A673 (cell line): ENCODE results near the gene TNFRSF4. TPM values are rescaled to one million over a fixed set of nuclear protein-coding genes. Genes with fewer than 3 reads are reported as not detected.

ENCODE experiments used
- BruUV-seq: library from RNA; stranded (reverse); fragments of 400-500 nt; replicated peaks from 2 replicates; lab custom pipeline; 2021; lab: Mats Ljungman, UMichigan
- CTCF ChIA-PET: fragments of 300-600 bp; sonication (Branson Sonifier 250); formaldehyde crosslinking; loops from one replicate; lab custom pipeline; 2022; ENCODE audit warnings: antibody characterized with exemption; lab: Charles Lee
- POLR2A ChIA-PET: fragments of 300-600 bp; sonication (Branson Sonifier 250); formaldehyde crosslinking; loops from one replicate; lab custom pipeline; 2022; ENCODE audit warnings: antibody characterized with exemption; ENCODE audit not compliant: low non-redundant PET; lab: Charles Lee
- DNase-seq: peaks from one replicate; pipeline ENCODE4 v3.0.0-alpha.2; 2015; ENCODE audit warnings: low spot score
- H3K27ac ChIP-seq: fragments of 200-600 bp; sonication (generic); 2 replicates; pipeline ENCODE4 v1.5.1; 2016; ENCODE audit warnings: mixed run types, low read depth, mild to moderate bottlenecking, mixed read lengths, antibody characterized with exemption, low read length; ENCODE audit not compliant: poor library complexity, severe bottlenecking
- H3K27me3 ChIP-seq: fragments of 200-600 bp; sonication (generic); replicated peaks from 2 replicates; pipeline ENCODE4 v1.6.1; 2017; ENCODE audit warnings: mixed run types, low read depth, mild to moderate bottlenecking, mixed read lengths, antibody characterized with exemption, low read length; ENCODE audit not compliant: insufficient read depth, poor library complexity
- H3K36me3 ChIP-seq: fragments of 200-600 bp; sonication (generic); 2 replicates; pipeline ENCODE4 v1.6.1; 2016; ENCODE audit warnings: mixed run types, mild to moderate bottlenecking, mixed read lengths, antibody characterized with exemption, low read length; ENCODE audit not compliant: insufficient read depth, poor library complexity, severe bottlenecking
- H3K4me1 ChIP-seq: fragments of 200-600 bp; sonication (generic); 2 replicates; pipeline ENCODE4 v1.6.1; 2017; ENCODE audit warnings: mixed run types, mild to moderate bottlenecking, mixed read lengths, antibody characterized with exemption, low read length; ENCODE audit not compliant: insufficient read depth, poor library complexity, severe bottlenecking
- H3K4me3 ChIP-seq: fragments of 200-600 bp; sonication (generic); 2 replicates; pipeline ENCODE4 v1.5.1; 2016; ENCODE audit warnings: low read depth, mixed run types, mild to moderate bottlenecking, mixed read lengths, low read length; ENCODE audit not compliant: poor library complexity, severe bottlenecking
- H3K9me3 ChIP-seq: fragments of 200-600 bp; sonication (generic); 2 replicates; pipeline ENCODE4 v1.6.1; 2016; ENCODE audit warnings: mixed run types, low read depth, mild to moderate bottlenecking, mixed read lengths, antibody characterized with exemption, low read length; ENCODE audit not compliant: poor library complexity, severe bottlenecking
- CTCF ChIP-seq: fragments of 300-800, 200-600 bp; sonication (generic); conservative IDR thresholded peaks from 2 replicates; pipeline ENCODE4 v1.5.1; 2017; ENCODE audit warnings: low read depth, mild to moderate bottlenecking, antibody characterized with exemption, low read length, moderate library complexity, mixed read lengths
- EZH2 ChIP-seq: fragments of 200-600 bp; sonication (generic); IDR thresholded peaks from 2 replicates; pipeline ENCODE4 v1.6.1; 2017; ENCODE audit warnings: borderline replicate concordance, low read depth, mild to moderate bottlenecking, mixed read lengths, antibody characterized with exemption, low read length; ENCODE audit not compliant: poor library complexity, severe bottlenecking
- intact Hi-C: fragments of 100-400 bp; cut with micrococcal nuclease; formaldehyde crosslinking; loops from one replicate; pipeline ENCODE4 v1.10.0; 2022; ENCODE audit not compliant: unreplicated experiment
- total RNA-seq: library from RNA; stranded (reverse); gene quantifications from 2 replicates; pipeline ENCODE4 v1.2.3, GENCODE V29; 2021

The TNFRSF4 gene
- total RNA-seq, 1 experiment from 2014 or later = 0.80 TPM

GRCh38 chr1:1204425-1204920 lies 9.5 kb downstream of the TNFRSF4 start:
- no peak overlapping the region for H3K27ac ChIP-seq
- H3K36me3 ChIP-seq = no peaks in the 10 kb centered on the region
- no peak overlapping the region for H3K4me3 ChIP-seq
- H3K9me3 ChIP-seq = no peaks in the 10 kb centered on the region
- ChIA-PET POLR2A (no interaction called here), CTCF (no interaction called here)
- intact Hi-C loops = no loop called here
- no peaks in the 10 kb centered on the region for H3K27me3 ChIP-seq
- DNase-seq = no peak
- H3K4me1 ChIP-seq = peaks cover 6% of the 10 kb centered on the region
- no TSS peak for BruUV-seq
- TF ChIP-seq EZH2 (no peak), CTCF (no peak)

- H3K4me1 ChIP-seq = peaks cover 6% of the 10 kb centered on the region
- H3K36me3 ChIP-seq = no peaks in the 10 kb centered on the region
- no peak overlapping the region for H3K27ac ChIP-seq
- POLR2A ChIA-PET = no interaction called here
- no peaks in the 10 kb centered on the region for H3K27me3 ChIP-seq
- TF ChIP-seq EZH2 (no peak), CTCF (no peak)
- BruUV-seq = no TSS peak
- DNase-seq = no peak
- H3K9me3 ChIP-seq = no peaks in the 10 kb centered on the region
- intact Hi-C loops = no loop called here
- CTCF ChIA-PET = no interaction called here
- H3K4me3 ChIP-seq = no peak overlapping the region
Observed at GRCh38 chr1:1203561-1204424, 10.2 kb downstream of the TNFRSF4 start.

GRCh38 chr1:1202831-1203560 lies 11.0 kb downstream of the TNFRSF4 start:
- H3K4me3 ChIP-seq = no peak overlapping the region
- CTCF ChIA-PET = no interaction called here
- DNase-seq = no peak
- no TSS peak for BruUV-seq
- no peaks in the 10 kb centered on the region for H3K27me3 ChIP-seq
- no peaks in the 10 kb centered on the region for H3K36me3 ChIP-seq
- intact Hi-C loops = no loop called here
- H3K4me1 ChIP-seq = no peaks in the 10 kb centered on the region
- no peak overlapping the region for H3K27ac ChIP-seq
- H3K9me3 ChIP-seq = no peaks in the 10 kb centered on the region
- POLR2A ChIA-PET = no interaction called here
- TF ChIP-seq EZH2 = no peak
- TF ChIP-seq CTCF = no peak
